DMS 273 treated with DMSO at 0.1 percent for 48 hours (cell line): ENCODE data around the gene CALN1.

Source experiments
- DNase-seq: peaks from one replicate; lab custom pipeline; 2025; lab: John Stamatoyannopoulos, UW

The CALN1 gene

DNA sequence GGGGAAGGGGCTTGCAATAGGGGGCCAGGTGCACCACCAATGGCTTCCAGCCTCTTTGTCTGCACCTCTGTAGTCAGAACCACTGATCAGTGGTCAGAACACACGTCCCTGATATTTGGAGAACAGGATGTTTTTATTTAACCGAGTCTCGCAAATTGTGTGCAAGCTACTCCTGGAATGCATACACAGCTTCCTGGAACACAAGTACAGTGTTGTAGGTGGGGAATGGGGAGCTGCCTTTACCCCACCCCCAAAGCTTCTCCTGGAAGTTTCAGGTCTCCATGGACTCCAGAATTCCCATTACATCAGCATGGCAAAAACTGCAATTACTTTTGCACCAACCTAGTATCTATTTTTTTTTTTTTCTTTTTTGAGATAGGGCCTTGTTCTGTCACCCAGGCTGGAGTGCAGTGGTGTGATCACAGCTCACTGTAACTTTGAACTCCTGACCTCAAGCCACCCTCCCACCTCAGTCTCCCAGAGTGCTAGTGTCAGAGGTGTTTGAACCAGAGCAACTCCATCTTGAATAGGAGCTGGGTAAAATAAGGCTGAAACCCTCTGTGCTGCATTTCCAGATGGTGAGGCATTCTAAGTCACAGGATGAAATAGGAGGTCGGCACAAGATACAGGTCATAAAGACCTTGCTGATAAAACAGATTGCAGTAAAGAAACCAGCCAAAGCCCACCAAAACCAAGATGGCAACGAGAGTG lies 374.0 kb downstream of the CALN1 start:
- no peak for DNase-seq

DNA sequence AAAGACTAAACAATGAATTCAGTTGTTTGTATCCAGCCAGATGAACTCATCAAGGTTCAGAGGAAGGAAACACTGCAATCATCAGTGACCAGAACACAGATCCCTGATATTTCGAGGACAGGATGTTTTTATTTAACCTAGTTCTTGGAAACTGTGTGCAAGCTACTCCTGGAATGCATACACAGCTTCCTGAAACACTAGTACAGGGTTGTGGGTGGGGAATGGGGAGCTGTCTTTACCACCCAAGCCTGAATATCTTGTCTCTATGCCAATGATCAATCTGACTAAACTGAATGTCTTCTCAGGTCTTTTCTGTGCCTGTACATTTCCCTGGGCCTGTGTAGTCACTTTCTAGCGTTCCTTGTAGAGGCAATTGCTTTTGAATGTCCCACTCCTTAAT lies 374.6 kb downstream of the CALN1 start:
- DNase-seq = no peak

DNA sequence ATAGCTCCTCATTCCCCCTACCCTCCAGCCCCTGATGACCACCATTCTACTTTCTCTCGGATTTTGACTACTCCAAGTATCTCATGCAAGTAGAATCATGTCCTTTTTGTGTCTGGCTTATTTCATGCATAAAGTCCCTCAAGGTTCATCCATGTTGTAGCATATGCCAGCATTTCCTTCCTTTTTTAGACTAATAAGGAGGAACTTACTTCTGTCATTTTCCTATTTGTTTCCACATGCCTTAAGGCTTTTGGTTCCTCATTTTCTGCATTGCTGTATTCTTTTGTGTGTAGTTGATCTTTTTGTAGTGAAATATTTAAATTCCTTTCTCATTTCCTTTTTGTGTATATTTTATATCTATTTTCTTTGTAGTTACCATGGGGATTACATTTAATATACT lies 376.9 kb downstream of the CALN1 start:
- DNase-seq = no peak

DNA sequence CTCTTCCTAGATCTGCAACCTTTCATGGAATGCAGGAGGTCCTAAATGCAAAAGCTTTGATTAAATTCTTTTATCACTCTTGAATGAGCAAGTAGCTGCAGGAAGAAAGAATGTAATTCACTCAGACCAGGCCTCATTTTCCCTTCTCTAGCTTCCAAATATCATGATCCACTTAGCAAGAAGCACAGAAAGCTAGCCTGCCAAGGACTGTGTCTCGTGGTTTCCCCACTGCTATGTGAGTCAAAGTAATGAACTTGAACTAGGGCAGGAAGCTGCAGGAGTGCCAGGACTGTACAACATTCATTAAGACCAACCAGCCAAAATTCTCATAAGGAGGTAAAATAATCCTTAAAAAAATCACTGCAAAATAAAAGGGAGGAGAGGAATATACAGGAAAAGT lies 379.2 kb downstream of the CALN1 start:
- DNase-seq = no peak

DNA sequence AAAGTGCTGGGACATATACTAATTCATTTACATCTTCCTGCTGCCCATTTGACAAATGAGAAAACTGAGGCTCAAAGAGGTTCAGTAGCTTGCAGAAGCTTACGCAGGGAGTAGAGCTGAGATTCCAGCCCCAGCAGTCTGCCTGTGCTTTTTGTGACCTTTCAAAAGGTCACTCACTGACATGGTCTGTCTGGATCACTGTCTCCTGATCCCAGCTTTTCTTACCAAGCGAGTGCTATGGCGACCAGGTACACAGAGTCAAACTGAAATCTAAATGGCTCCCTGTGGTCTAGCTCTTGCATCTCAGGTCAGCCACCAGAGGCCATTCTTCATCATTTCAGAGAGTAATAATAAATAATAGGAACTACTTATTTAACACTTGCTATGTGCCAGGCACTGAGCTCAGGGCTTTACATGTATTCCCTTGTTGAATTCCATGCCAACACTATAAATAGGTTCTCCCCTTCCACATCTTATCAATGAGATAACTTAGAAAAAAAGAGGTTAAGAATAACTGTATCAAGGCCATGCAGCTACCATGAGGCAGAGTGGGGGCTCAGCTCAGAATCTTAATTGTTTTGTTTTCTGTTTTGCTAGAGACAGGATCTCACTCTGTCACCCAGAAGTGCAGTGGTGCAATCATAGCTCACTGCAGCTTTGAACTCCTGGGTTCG lies 381.0 kb downstream of the CALN1 start:
- DNase-seq = no peak

DNA sequence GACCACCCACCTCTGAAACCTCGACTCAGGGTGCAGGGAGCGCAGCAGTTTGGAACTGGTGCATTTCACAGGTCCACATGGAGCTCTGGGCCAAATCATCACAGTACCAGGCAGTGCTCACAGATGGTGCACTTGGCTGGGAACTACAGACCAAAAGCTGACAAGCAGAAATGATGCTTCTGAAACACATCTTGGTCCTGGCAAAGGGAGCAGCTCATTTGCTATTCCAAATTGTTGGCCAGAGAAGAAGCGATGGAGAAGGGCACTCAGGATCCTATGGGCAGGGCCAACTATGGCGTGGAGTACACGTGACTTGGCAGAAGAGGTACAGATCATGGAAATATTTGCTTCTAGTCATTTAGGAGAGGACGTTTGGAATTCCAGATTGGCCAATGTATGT lies 383.9 kb downstream of the CALN1 start:
- DNase-seq = no peak

DNA sequence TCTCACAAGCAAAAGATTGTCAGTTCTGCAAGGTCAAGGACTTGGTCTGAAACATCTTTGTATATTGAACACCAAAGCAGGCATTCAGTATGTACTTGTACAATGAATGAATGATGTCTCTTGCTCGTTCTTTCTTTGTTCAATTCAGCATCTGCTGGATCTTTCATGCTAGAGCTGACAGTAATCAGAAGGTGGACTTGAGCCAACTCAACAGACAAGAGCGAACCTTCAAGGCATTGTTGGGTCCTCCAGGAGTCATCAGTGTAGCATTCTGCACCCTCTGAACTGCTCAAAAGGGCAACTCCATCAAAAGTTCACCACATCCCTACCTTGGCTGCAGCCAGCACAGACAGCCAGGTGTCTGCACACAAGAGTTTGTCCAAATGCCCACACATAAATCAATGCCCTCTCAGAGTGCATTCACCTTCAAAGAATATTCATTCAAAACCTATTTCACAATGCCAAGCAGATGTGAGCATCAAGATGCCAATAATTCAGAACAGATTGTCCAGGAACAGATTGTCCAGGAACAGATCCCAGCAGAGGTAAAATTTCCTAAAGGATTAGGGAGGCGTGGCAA lies 386.7 kb downstream of the CALN1 start:
- DNase-seq = no peak

DNA sequence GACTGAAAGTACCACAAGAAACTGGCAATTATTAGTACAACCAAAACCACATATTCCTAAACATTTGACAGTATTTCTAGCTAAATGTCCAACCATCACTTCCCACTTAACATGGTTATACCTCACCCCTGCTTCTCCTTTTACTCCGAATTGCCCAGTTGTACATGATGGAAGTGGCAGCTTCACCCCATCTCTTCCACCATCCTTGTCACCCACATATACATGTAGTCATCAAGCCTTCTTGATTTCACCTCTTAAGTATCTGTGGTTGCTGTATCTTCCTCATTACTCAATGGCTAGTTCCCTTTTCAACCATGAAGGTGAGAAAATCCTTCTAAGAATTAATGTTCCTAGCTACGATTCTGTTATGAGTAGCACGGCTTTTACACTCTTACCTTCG lies 388.2 kb downstream of the CALN1 start:
- no peak for DNase-seq

DNA sequence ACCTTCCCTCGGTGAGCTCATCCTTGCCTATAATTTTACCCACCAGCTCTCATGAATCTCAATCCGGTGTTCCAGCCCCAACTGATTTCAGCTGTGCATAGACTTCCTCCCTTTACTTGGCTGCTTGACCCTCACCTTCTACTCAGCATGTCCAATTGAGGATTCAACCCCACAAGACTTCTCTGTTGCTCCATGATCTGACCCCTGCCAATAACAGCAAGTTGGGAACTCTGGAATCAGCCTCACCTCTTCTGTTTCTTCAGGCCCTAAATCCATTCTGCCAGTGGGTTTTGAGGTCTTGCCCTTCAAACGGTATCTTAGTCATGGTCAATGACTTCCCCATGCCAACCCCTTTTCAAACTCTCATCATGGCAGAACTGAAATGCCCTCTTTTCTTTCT lies 390.4 kb downstream of the CALN1 start:
- no peak for DNase-seq

DNA sequence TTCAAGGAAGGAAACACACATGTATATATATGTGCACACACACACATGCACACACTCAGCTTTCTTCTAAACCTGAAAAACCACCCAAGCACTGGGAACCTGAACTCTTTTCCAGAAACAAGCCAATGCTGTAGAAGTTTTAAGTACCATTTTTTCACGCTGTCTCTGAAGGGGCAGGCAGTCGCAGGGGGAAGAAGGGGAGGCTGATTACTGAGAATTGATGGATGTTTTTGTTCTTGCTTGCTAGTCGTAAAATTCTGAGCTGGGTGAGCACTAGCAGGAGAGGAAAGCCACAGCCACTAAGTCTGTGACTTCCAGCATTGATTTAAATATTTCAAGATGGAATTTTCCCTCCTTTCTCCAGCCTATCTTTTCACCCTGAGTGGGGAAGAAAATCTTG lies 391.8 kb downstream of the CALN1 start:
- no peak for DNase-seq

DNA sequence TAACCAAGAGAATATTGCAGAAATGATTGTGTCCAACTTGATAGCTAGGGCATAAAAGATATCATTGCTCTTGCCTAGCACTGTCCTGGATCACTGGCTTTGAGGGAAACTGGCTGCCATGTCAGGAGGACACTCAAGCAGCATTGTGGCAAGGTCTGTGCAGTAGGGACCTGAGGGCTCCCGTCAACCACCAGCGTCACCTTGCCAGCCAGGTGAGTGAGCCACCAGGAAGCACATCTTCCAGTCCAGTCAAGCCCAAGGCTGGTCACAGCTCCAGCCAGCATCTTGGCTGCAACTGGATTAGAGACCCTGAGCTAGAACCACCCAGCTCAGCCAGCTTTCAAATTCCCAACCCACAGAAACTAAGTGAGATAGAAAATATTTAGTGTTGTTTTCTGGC lies 392.7 kb downstream of the CALN1 start:
- no peak for DNase-seq

DNA sequence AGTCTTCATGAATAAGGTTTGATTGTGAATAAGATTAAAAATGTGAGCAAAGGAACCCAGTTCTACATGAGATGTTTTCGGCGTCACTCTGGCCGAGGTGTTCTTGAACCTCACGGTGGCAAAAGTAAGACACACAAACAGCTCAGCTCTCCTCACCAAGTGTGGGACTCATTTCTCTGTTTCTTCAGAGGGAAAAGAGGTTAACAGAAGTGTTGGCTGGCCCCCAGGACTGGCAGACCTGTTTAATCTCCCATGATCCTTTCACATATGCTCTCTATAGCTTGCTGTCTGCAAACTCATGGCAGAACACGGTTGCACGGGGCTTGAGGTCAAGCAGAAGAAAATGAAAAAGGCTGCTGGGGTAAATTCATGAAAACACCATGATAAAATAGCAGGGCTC lies 394.4 kb downstream of the CALN1 start:
- DNase-seq = no peak

DNA sequence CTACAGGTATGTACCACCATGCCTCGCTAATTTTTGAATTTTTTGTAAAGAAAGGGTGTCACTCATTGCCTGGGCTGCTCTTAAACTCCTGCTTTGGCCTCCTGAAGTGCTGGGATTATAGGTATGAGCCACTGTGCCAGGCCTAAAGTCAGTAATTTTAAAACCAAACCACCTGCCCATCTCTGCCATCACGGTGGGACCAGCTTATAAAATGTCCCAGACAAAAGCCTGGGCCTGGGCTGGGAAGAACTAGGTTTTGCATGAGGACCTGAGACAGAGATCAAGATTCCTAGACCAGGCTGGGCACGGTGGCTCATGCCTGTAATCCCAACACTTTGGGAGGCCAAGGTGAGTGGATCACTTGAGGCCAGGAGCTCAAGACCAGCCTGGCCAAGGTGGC lies 395.6 kb downstream of the CALN1 start:
- no peak for DNase-seq

DNA sequence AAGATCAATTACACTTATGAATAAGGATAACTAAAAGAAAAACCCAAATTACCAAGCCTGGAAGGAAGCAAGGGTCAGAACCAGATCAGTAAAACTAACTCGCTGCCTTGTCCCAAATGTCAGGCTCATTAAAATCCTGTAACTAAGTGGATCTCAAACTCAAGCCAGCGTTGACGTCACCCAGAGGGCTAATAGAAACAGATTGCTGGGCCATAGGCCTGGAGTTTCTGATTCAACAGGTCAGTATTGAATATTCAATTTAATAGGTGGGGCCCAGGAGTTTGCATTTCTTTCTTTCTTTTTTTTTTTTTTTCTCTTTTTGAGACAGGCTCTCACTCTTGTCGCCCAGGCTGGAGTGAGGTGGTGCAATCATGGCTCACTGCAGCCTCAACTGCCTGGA lies 397.0 kb downstream of the CALN1 start:
- no peak for DNase-seq

DNA sequence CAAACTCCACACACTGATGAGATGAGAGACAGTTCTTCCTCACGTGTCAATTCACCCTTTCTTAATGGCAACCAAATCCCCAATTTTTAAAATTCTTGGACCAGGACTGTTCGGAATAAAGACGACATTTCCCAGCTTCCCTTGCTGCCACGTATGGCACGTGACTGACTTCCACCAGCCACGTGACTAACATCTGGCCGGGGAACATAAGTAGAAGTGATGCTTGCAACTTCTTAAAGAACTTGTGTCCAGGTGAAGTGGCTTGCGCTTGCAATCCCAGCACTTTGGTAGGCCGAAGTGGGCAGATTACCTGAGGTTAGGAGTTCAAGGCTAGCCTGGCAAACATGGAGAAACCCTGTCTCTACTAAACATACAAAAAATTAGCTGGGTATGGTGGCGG lies 405.1 kb downstream of the CALN1 start:
- DNase-seq = no peak

DNA sequence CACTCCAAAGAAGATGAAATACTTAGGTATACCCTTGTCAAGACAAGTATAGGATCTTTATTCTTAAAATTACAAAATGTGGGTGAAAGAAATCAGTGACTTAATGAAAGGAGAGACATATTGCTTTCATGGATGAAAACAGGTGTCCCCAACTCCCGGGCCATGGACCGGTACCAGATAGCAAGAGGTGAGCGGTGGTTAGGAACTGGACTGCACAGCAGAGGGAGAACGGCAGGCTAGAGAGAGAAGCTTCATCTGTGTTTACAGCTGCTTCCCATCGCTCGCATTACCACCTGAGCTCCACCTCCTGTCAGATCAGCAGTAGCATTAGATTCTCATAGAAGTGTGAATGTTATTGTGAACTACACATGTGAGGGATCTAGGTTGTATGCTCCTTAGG lies 408.9 kb downstream of the CALN1 start:
- no peak for DNase-seq

DNA sequence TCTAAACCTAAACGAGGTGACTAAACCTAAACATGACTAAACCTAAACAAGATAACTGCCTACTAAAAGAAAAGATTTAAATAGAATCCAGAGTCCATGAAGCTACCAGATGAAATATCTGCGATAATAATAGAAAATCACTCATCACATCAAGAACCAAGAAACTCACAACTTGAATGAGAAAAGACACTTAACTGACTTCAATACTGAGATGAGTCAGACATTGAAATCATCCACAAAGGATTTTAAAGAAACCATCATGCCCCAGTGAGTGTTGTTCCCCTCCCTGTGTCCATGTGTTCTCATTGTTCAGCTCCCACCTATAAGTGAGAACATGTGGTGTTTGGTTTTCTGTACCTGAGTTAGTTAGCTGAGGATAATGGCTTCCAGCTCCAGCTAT lies 416.0 kb downstream of the CALN1 start:
- DNase-seq = no peak

DNA sequence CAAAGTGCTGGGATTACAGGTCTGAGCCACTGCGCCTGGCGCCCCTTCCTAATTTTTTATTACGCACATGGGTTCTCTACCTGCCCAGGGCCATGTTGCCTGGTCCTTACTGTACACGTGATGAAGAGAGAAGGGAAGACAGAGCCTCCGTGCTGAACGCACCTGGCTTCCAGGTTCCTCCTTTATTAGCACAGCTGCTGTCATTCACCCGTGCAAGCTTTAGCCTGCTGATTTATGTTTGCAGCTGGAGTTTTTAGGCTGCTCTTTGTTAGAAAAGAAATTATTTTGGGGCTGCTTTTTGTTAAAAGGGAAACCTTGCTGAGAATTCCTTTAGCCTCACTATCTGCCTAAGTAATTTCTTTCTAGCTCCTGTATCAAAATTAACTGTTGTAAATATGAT lies 417.0 kb downstream of the CALN1 start:
- no peak for DNase-seq

DNA sequence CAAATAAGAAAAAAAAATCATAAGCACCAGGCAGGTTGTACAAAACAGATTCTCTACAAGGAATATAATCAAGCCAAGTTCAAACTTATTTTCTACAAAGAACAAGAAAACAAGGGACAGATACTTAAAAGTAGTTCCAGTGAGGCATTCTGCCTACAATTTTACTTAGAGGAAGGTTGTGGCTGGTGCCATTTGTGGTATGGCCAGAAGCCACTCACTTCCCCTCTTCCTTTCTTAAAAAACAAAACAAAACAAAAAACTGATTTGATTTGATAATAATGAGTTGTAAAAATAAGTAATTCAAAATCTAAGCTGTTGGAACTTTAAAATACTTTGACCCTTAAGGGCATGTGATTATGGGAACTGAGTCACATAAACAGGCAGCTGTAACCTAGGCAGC lies 420.6 kb downstream of the CALN1 start:
- no peak for DNase-seq

DNA sequence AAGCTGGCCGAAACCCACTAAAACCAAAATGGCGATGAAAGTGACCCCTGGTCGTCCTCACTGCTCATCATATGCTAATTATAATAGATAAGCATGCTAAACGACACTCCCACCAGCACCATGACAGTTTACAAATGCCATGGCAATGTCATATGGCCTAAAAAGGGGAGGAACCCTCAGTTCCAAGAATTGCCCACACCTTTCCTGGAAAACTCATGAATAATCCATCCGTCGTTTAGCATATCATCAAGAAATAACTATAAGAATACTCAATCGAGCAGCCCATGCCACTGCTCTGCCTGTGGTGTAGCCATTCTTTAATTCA lies 422.0 kb downstream of the CALN1 start:
- DNase-seq = no peak

DNA sequence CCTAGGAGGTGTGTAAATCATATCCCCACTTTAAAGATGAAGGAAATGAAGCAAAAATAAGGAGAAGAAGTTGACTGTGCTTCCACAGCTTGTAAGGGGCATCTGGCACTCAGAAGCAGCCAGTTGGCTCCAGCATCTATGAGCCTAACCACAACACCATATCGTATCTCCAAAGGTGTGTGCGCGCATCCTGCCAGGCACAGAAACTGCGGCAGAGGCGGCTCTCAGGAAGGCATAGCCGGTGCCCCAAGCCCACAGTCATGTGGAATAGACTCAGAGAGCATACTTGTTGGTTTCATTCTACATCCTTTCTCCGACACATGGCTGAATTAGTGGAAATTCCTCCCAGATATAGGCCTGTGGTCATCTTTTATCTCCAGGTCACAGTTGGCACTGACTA lies 423.9 kb downstream of the CALN1 start:
- DNase-seq = no peak

DNA sequence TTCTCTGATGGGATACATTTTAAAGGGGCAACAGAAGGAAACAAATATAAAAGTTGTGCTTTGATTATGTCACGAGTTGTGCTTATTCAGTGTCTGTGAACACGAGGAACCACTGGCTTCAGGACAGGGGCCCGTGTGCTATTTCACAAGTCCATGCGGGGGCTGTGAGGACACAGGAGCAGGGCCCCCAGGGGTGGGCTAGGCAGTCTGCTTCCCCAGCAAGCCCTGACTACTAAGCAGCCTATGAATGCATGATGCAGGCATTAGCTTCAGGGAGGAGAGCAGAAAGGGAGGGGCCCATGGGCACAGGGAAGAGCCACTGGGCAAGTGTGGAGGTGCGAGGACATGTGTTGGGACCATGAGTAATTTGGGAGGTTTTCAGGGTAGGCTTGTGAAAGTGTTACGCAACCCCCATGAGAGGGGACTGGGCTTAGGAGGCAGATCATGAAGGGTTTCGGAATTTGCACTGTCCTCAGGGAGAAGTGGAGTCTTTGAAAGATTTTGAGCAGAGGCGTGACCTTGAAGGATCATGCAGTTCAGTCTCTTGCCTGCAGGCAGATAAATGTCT lies 424.9 kb downstream of the CALN1 start:
- no peak for DNase-seq

DNA sequence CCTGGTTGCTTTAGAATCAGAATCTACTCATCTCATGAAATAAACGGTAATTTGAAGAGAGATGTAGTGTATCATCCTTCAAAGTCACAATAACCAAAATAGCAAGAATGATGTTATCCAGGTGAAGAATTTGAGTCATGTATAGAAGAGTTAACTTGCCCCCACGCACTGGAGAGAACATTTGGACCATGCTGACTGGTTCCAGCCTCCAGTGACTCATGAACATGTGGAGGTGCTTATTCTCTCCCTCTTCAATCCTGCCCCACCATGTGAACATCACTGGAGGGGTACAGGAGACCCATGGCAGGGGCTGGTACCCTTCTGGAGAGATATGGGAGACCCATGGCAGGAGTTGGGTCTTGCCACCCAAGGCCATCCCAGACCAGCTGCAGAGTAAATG lies 427.8 kb downstream of the CALN1 start:
- no peak for DNase-seq

DNA sequence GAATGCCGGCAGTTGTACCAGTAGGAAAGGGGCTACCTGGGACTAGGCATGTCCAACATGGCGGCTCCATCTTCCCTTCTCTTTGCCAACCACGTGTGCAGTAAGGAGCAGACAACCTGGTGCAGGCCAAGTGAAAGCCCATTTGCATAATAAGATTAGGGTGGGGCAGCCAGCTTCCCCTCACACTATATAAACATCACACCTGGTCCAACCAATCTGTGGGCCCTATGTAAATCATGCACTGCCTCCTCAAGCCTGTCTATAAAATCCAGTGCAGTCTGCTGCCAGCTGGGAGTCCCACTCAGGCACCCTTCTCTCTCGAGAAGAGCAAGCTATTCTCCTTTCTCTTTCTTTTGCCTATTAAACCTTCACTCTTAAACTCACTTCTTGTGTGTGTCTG lies 429.3 kb downstream of the CALN1 start:
- no peak for DNase-seq
